H9 (cell line): ENCODE measurements around the gene ARHGEF33. TPM values are rescaled to one million over a fixed set of nuclear protein-coding genes. Genes with fewer than 3 reads are reported as not detected.

ENCODE experiments used
- DNase-seq: peaks from one replicate; pipeline ENCODE4 v3.0.0-alpha.2; 2017
- H2AFZ ChIP-seq: one replicate; pipeline ENCODE4 v1.6.1; 2013; ENCODE audit warnings: mild to moderate bottlenecking, low read length, control low read depth, moderate library complexity
- H2AK5ac ChIP-seq: 2 replicates; pipeline ENCODE4 v1.6.1; 2013; ENCODE audit warnings: low read length, control low read depth, mixed read lengths; ENCODE audit not compliant: insufficient read length
- H2BK120ac ChIP-seq: one replicate; pipeline ENCODE4 v1.6.1; 2013; ENCODE audit warnings: low read depth, mild to moderate bottlenecking, low read length, control low read depth, inconsistent platforms; ENCODE audit not compliant: poor library complexity, severe bottlenecking
- H2BK12ac ChIP-seq: 2 replicates; pipeline ENCODE4 v1.6.1; 2013; ENCODE audit warnings: low read length, control low read depth, mixed read lengths, low read depth; ENCODE audit not compliant: insufficient read length
- H2BK15ac ChIP-seq: 2 replicates; pipeline ENCODE4 v1.6.1; 2013; ENCODE audit warnings: low read depth, low read length, control low read depth
- H2BK20ac ChIP-seq: one replicate; pipeline ENCODE4 v1.6.1; 2013; ENCODE audit warnings: low read depth, mild to moderate bottlenecking, low read length, control low read depth, inconsistent platforms; ENCODE audit not compliant: poor library complexity, severe bottlenecking
- H2BK5ac ChIP-seq: 2 replicates; pipeline ENCODE4 v1.6.1; 2013; ENCODE audit warnings: low read length, control low read depth, mixed read lengths; ENCODE audit not compliant: insufficient read length
- H3K14ac ChIP-seq: 2 replicates; pipeline ENCODE4 v1.6.1; 2013; ENCODE audit warnings: low read length, control low read depth; ENCODE audit not compliant: insufficient read depth
- H3K18ac ChIP-seq: 2 replicates; pipeline ENCODE4 v1.6.1; 2013; ENCODE audit warnings: low read depth, mild to moderate bottlenecking, mixed read lengths, low read length, control low read depth; ENCODE audit not compliant: insufficient read length
- H3K23ac ChIP-seq: 2 replicates; pipeline ENCODE4 v1.6.1; 2013; ENCODE audit warnings: low read length, control low read depth, mixed read lengths, low read depth; ENCODE audit not compliant: insufficient read length
- H3K23me2 ChIP-seq: 2 replicates; pipeline ENCODE4 v1.6.1; 2013; ENCODE audit warnings: low read depth, mild to moderate bottlenecking, mixed read lengths, low read length, control low read depth; ENCODE audit not compliant: insufficient read length, poor library complexity, severe bottlenecking
- H3K27ac ChIP-seq: 2 replicates; pipeline ENCODE4 v1.5.1; 2013; ENCODE audit warnings: low read length, control low read depth, mixed read lengths, low read depth; ENCODE audit not compliant: insufficient read length
- H3K27me3 ChIP-seq: 2 replicates; pipeline ENCODE4 v1.6.1; 2013; ENCODE audit warnings: low read length, control low read depth, inconsistent platforms; ENCODE audit not compliant: insufficient read depth
- H3K4ac ChIP-seq: 2 replicates; pipeline ENCODE4 v1.6.1; 2013; ENCODE audit warnings: low read depth, mild to moderate bottlenecking, control low read depth, inconsistent platforms, low read length, moderate library complexity
- H3K4me1 ChIP-seq: 2 replicates; pipeline ENCODE4 v1.6.1; 2013; ENCODE audit warnings: low read length, control low read depth, inconsistent platforms; ENCODE audit not compliant: insufficient read depth
- H3K4me2 ChIP-seq: 2 replicates; pipeline ENCODE4 v1.6.1; 2013; ENCODE audit warnings: low read length, control low read depth, mixed read lengths; ENCODE audit not compliant: insufficient read length, insufficient read depth
- H3K56ac ChIP-seq: 2 replicates; pipeline ENCODE4 v1.6.1; 2013; ENCODE audit warnings: low read depth, mild to moderate bottlenecking, mixed read lengths, low read length, control low read depth; ENCODE audit not compliant: insufficient read length
- H3K79me1 ChIP-seq: 2 replicates; pipeline ENCODE4 v1.6.1; 2013; ENCODE audit warnings: low read depth, mild to moderate bottlenecking, moderate library complexity, low read length, control low read depth, inconsistent platforms; ENCODE audit not compliant: insufficient read depth, poor library complexity, severe bottlenecking
- H3K79me2 ChIP-seq: 2 replicates; pipeline ENCODE4 v1.6.1; 2013; ENCODE audit warnings: low read length, control low read depth, inconsistent platforms; ENCODE audit not compliant: insufficient read depth
- H3K9ac ChIP-seq: 2 replicates; pipeline ENCODE4 v1.6.1; 2013; ENCODE audit warnings: low read length, control low read depth, mixed read lengths; ENCODE audit not compliant: insufficient read length; ENCODE audit errors: extremely low read depth
- H3K9me3 ChIP-seq: one replicate; pipeline ENCODE4 v1.6.1; 2013; ENCODE audit warnings: low read depth, low read length, inconsistent platforms; ENCODE audit not compliant: control insufficient read depth
- H3T11ph ChIP-seq: one replicate; pipeline ENCODE4 v1.6.1; 2013; ENCODE audit warnings: mild to moderate bottlenecking, low read length, control low read depth, inconsistent platforms
- H4K20me1 ChIP-seq: one replicate; pipeline ENCODE4 v1.6.1; 2013; ENCODE audit not compliant: control insufficient read depth, insufficient read length, insufficient read depth
- H4K5ac ChIP-seq: 2 replicates; pipeline ENCODE4 v1.6.1; 2013; ENCODE audit warnings: low read depth, mild to moderate bottlenecking, mixed read lengths, low read length, control low read depth; ENCODE audit not compliant: insufficient read length
- H4K8ac ChIP-seq: replicated peaks from 2 replicates; pipeline ENCODE4 v1.6.1; 2013; ENCODE audit warnings: low read length, control low read depth, mixed read lengths, low read depth; ENCODE audit not compliant: insufficient read length
- H4K91ac ChIP-seq: 2 replicates; pipeline ENCODE4 v1.6.1; 2013; ENCODE audit warnings: low read depth, mild to moderate bottlenecking, moderate library complexity, mixed read lengths, low read length, control low read depth; ENCODE audit not compliant: insufficient read length
- H3K27ac Mint-ChIP-seq, 3 experiments: 2 replicates in 2 of 3; 3 replicates in 1 of 3; pipeline ENCODE4 v1.8.0; 2020 to 2021; ENCODE audit warnings: mixed read lengths in 3 of 3, mild to moderate bottlenecking in 1 of 3, moderate library complexity in 1 of 3
- H3K27me3 Mint-ChIP-seq: 2 replicates; pipeline ENCODE4 v1.8.0; 2021; ENCODE audit warnings: low read depth, mild to moderate bottlenecking, moderate library complexity, mixed read lengths
- H3K36me3 Mint-ChIP-seq, 3 experiments: 2 replicates in 2 of 3; 3 replicates in 1 of 3; pipeline ENCODE4 v1.8.0; 2020 to 2021; ENCODE audit warnings: low read depth in 3 of 3, mixed read lengths in 3 of 3; ENCODE audit not compliant: insufficient read depth in 1 of 3
- H3K4me1 Mint-ChIP-seq, 2 experiments: 2 replicates each; pipeline ENCODE4 v1.8.0; 2020; ENCODE audit warnings: mixed read lengths in 2 of 2
- H3K4me3 Mint-ChIP-seq, 2 experiments: 2 replicates in 1 of 2; 3 replicates in 1 of 2; pipeline ENCODE4 v1.8.0; 2020 to 2021; ENCODE audit warnings: mild to moderate bottlenecking in 2 of 2, mixed read lengths in 2 of 2, moderate library complexity in 1 of 2
- H3K9me3 Mint-ChIP-seq, 2 experiments: 2 replicates in 1 of 2; 3 replicates in 1 of 2; pipeline ENCODE4 v1.8.0; 2020; ENCODE audit warnings: mild to moderate bottlenecking in 2 of 2, mixed read lengths in 2 of 2, moderate library complexity in 1 of 2
- CTCF ChIP-seq: fragments of 200-600 bp; sonication (generic); conservative IDR thresholded peaks from 3 replicates; pipeline ENCODE4 v1.8.0; 2021; ENCODE audit warnings: antibody characterized with exemption, mild to moderate bottlenecking
- WGBS: extraction: QIAGEN DNeasy Blood & Tissue Kit; methylation state at CpG from one replicate; pipeline ENCODE4 v1.1.7; 2013; ENCODE audit warnings: missing lambda C conversion rate, low lambda C conversion rate, mixed read lengths; ENCODE audit not compliant: insufficient read length; ENCODE audit errors: extremely low coverage; 5-methylcytosine and 5-hydroxymethylcytosine counted together
- total RNA-seq: library from RNA; stranded (reverse); gene quantifications from 2 replicates; pipeline ENCODE4 v1.2.1, GENCODE V29; 2021

ARHGEF33 gene
- total RNA-seq, 1 experiment from 2014 or later = 0.92 TPM

GRCh38 chr2:38966006-38966405, 76.3 kb downstream of the ARHGEF33 start:
- Histone ChIP-seq H3K4me2 (no peak overlapping the region), H3K14ac (no peak overlapping the region), H3K9ac (no peak overlapping the region), H4K20me1 (no peaks in the 10 kb centered on the region), H3K27me3 (no peaks in the 10 kb centered on the region), H3K9me3 (no peaks in the 10 kb centered on the region), H3K4ac (no peak overlapping the region), H3T11ph (no peak overlapping the region), H2BK12ac (no peak overlapping the region), H4K5ac (no peak overlapping the region), H2BK5ac (no peak overlapping the region), H3K4me1 (peaks cover 7% of the 10 kb centered on the region), H2AK5ac (no peak overlapping the region), H3K56ac (no peak overlapping the region), H3K27ac (no peak overlapping the region), H2BK20ac (no peak overlapping the region), H4K91ac (no peak overlapping the region), H2BK120ac (no peak overlapping the region), H3K79me2 (no peaks in the 10 kb centered on the region), H2AFZ (no peak overlapping the region), H4K8ac (no peak overlapping the region), H2BK15ac (no peak overlapping the region), H3K79me1 (no peaks in the 10 kb centered on the region), H3K23ac (no peak overlapping the region), H3K18ac (no peak overlapping the region), H3K23me2 (no peaks in the 10 kb centered on the region)
- DNase-seq = no peak
- no peak overlapping the region for H3K4me3 Mint-ChIP-seq
- H3K27ac Mint-ChIP-seq = peak overlapping the region in 1 of 3 experiments; percentile 11; a peak in 1 of 7 replicates
- no peaks in the 10 kb centered on the region; a peak in 1 of 5 replicates for H3K9me3 Mint-ChIP-seq
- TF ChIP-seq CTCF = no peak
- H3K36me3 Mint-ChIP-seq = peaks cover 0 to 6% (median 0%) of the 10 kb centered on the region in 3 experiments; a peak in 2 of 7 replicates
- peaks cover 13 to 14% of the 10 kb centered on the region in 2 experiments for H3K4me1 Mint-ChIP-seq
- no CpG with 5 or more reads among the region's 5 CpGs for WGBS
- peaks cover 4% of the 10 kb centered on the region for H3K27me3 Mint-ChIP-seq
